Upper lobe of left lung (tissue), 4 donors: ENCODE results near the gene CSPG4.

Experiments used
- EP300 ChIP-seq, 4 donors: sonication (generic); formaldehyde crosslinking; IDR thresholded peaks; one replicate each; pipeline ENCODE4 v1.5.1; 2017; ENCODE audit warnings: antibody characterized with exemption in 4 of 4, control low read depth in 2 of 4
- POLR2AphosphoS5 ChIP-seq, 2 donors: sonication (generic); formaldehyde crosslinking; IDR thresholded peaks; one replicate each; pipeline ENCODE4 v1.5.1; 2017; ENCODE audit warnings: antibody characterized with exemption in 2 of 2

DNA sequence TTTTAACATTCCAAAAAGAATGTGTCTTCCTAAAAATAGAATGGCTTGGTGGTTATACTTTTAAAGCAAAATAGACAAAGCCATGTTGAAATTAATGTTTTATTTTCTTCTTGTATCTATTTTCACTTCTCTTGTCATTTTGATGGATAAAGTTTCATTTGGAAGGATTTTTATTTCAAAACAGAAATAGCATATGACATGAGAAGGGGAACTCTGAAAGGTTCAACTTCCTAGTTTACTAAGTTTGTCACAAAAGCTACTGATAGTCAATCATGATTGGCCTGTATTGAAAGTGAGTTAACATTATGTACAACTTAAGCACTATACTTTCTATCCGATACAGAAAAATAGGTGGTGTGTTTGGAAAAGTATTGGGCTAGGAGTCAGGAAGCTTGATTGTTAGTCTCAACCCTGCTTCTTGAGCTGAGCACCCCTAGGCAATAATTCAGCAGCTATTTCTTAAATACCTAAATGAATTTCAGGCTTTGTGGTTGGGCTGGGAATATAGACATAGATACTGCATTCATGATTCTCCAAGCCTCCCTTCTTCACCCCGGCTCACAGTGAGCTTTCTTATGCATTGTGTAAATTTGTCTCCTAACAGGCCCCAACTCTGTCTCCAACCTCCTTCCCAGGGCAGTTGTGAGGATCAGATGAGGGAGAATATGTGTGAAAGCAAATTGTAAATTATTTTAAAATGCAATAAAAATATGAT, 46.9 kb upstream of the CSPG4 start:
- TF ChIP-seq POLR2AphosphoS5 (IDR thresholded peaks at IDR 0.05) (no peak), EP300 (IDR thresholded peaks at IDR 0.05) (no peak)
